GM12878 (cell line): ENCODE measurements around the gene NIPAL3. TPM values are rescaled to one million over a fixed set of nuclear protein-coding genes. Genes with fewer than 3 reads are reported as not detected.

ENCODE experiments used
- ATAC-seq: fragments of 200-7000 bp; cut with Tn5 transposase; 3 replicates; pipeline ENCODE4 v1.9.1; 2020; ENCODE audit warnings: mild to moderate bottlenecking, moderate library complexity
- BruUV-seq: library from RNA; stranded (reverse); fragments of 400-500 nt; replicated peaks from 2 replicates; lab custom pipeline; 2021; lab: Mats Ljungman, UMichigan
- CTCF ChIA-PET: fragments of 300-600 bp; sonication (Branson Sonifier 250); formaldehyde crosslinking; extraction: SDS; loops from one replicate; lab custom pipeline; 2021; ENCODE audit warnings: inconsistent platforms; lab: Yijun Ruan, JAX
- POLR2A ChIA-PET: fragments of 350-600 bp; formaldehyde crosslinking; extraction: SDS; loops from one replicate; lab custom pipeline; 2021; ENCODE audit warnings: inconsistent platforms; lab: Charles Lee
- RAD21 ChIA-PET: fragments of 300-600 bp; sonication (Branson Sonifier 250); formaldehyde crosslinking; loops from one replicate; lab custom pipeline; 2023; ENCODE audit warnings: antibody characterized with exemption; ENCODE audit not compliant: unreplicated experiment; lab: Charles Lee
- SMC1A ChIA-PET: fragments of 300-600 bp; sonication (Branson Sonifier 250); formaldehyde crosslinking; loops from one replicate; lab custom pipeline; 2023; ENCODE audit not compliant: unreplicated experiment, uncharacterized antibody; lab: Charles Lee
- DNase-seq: peaks from one replicate; pipeline ENCODE4 v3.0.0-alpha.2; 2011; ENCODE audit warnings: low read depth, low spot score
- FAIRE-seq: peaks from 3 replicates; lab custom pipeline; 2011; peaks lifted over from hg19 to GRCh38; lab: Jason Lieb, UNC
- H2AFZ ChIP-seq: 2 replicates; pipeline ENCODE4 v1.6.0; 2011; ENCODE audit warnings: low read depth, low read length, control low read depth; ENCODE audit not compliant: control insufficient read depth
- H3K27ac ChIP-seq: 2 replicates; pipeline ENCODE4 v1.5.1; 2011; ENCODE audit warnings: control low read depth; ENCODE audit not compliant: control insufficient read depth, insufficient read depth
- H3K27me3 ChIP-seq, 2 experiments: replicated peaks in 1 of 2; 2 replicates each; pipeline versions ENCODE4 v1.6.0 to v1.6.1; 2011; ENCODE audit warnings: low read length in 1 of 2; ENCODE audit not compliant: control insufficient read depth in 2 of 2, insufficient read depth in 2 of 2
- H3K36me3 ChIP-seq, 2 experiments: 2 replicates each; pipeline ENCODE4 v1.5.1; 2011; ENCODE audit warnings: low read length in 1 of 2; ENCODE audit not compliant: control insufficient read depth in 2 of 2, insufficient read depth in 2 of 2
- H3K4me1 ChIP-seq: 2 replicates; pipeline ENCODE4 v1.6.1; 2011; ENCODE audit warnings: mild to moderate bottlenecking, low read length, moderate library complexity, mixed read lengths; ENCODE audit not compliant: control insufficient read depth, insufficient read depth
- H3K4me2 ChIP-seq: 2 replicates; pipeline ENCODE4 v1.6.0; 2011; ENCODE audit warnings: control low read depth; ENCODE audit not compliant: control insufficient read depth, insufficient read depth
- H3K4me3 ChIP-seq: fragments of 200-600 bp; sonication (generic); 2 replicates; pipeline ENCODE4 v1.5.1; 2016
- H3K79me2 ChIP-seq: 2 replicates; pipeline ENCODE4 v1.6.0; 2011; ENCODE audit warnings: low read length; ENCODE audit not compliant: control insufficient read depth, insufficient read depth
- H3K9ac ChIP-seq: 2 replicates; pipeline ENCODE4 v1.8.0; 2011; ENCODE audit warnings: low read length, control low read depth, mixed read lengths; ENCODE audit not compliant: control insufficient read depth, insufficient read depth
- H3K9me3 ChIP-seq: replicated peaks from 3 replicates; pipeline ENCODE4 v1.5.1; 2011; ENCODE audit warnings: mild to moderate bottlenecking, low read length; ENCODE audit not compliant: control insufficient read depth, insufficient read depth
- H4K20me1 ChIP-seq: 2 replicates; pipeline ENCODE4 v1.6.0; 2011; ENCODE audit not compliant: control insufficient read depth, insufficient read depth
- EED ChIP-seq: sonication (generic); IDR thresholded peaks from 2 replicates; pipeline ENCODE4 v1.6.1; 2016; ENCODE audit warnings: antibody characterized with exemption, low read depth
- EP300 ChIP-seq, 2 experiments: fragments of 150-350 bp in 1 of 2; IDR thresholded peaks; 2 replicates each; pipeline ENCODE4 v1.6.1; 2011 to 2012; ENCODE audit warnings: low read depth in 2 of 2, low read length in 2 of 2, borderline replicate concordance in 1 of 2, improper control_type of control experiment in 1 of 2, inconsistent platforms in 1 of 2; ENCODE audit not compliant: control insufficient read depth in 1 of 2
- KAT2A ChIP-seq: conservative IDR thresholded peaks from 2 replicates; pipeline ENCODE4 v1.6.1; 2011; ENCODE audit warnings: low read depth, low read length; ENCODE audit not compliant: control insufficient read depth
- SMC3 ChIP-seq: IDR thresholded peaks from 2 replicates; pipeline ENCODE4 v1.6.1; 2011; ENCODE audit warnings: low read length, improper control_type of control experiment, borderline replicate concordance
- TCF3 ChIP-seq: IDR thresholded peaks from 2 replicates; pipeline ENCODE4 v1.6.1; 2012; ENCODE audit warnings: low read depth, mild to moderate bottlenecking, low read length, borderline replicate concordance; ENCODE audit not compliant: insufficient read depth
- ZBTB33 ChIP-seq: fragments of 450-650 bp; IDR thresholded peaks from 2 replicates; pipeline ENCODE4 v1.6.1; 2017; ENCODE audit warnings: mild to moderate bottlenecking
- WGBS: methylation state at CpG from one replicate; pipeline ENCODE4 v1.1.6; 2016; ENCODE audit warnings: low lambda C conversion rate; ENCODE audit not compliant: insufficient replicate concordance, insufficient coverage; ENCODE audit errors: missing lambda C conversion rate; 5-methylcytosine and 5-hydroxymethylcytosine counted together
- in situ Hi-C: fragments of 300-500 bp; cut with MboI; formaldehyde crosslinking; loops from 9 replicates; pipeline ENCODE4 v1.14.3; 2018; ENCODE audit warnings: mixed read lengths
- intact Hi-C: fragments of 100-400 bp; cut with micrococcal nuclease; formaldehyde crosslinking; loops from one replicate; pipeline ENCODE4 v1.14.2; 2022; ENCODE audit not compliant: unreplicated experiment
- polyA plus RNA-seq, 11 experiments: library from polyadenylated mRNA; depleted of rRNA in 4 of 11; unstranded in 6 of 11; stranded (reverse) in 5 of 11; fragments of >200 nt; fragmentation: Nextera tagmentation in 4 of 11; fragmentation: Illumina TruSeq in 1 of 11; extraction: Ambion mirVana in 4 of 11; extraction: Trizol in 1 of 11; gene quantifications; 1 replicate in 1 of 11; 2 replicates in 10 of 11; pipeline versions ENCODE4 v1.2.1 to v1.2.3, GENCODE V29; 2011 to 2016; ENCODE audit warnings: inconsistent platforms in 2 of 11, missing spikeins in 2 of 11, low read depth in 1 of 11
- total RNA-seq, 4 experiments: library from RNA; depleted of rRNA in 3 of 4; stranded (reverse); fragments of >200 nt in 3 of 4; fragmentation: Illumina TruSeq in 1 of 4; extraction: Trizol in 1 of 4; gene quantifications; 2 replicates each; pipeline versions ENCODE4 v1.2.1 to v1.2.3, GENCODE V29; 2013 to 2021
- TF ChIP-seq, protein P1 (sequence below): IDR thresholded peaks from 2 replicates; pipeline ENCODE4 v1.6.1; 2011; ENCODE audit warnings: borderline replicate concordance, low read depth, mild to moderate bottlenecking, moderate library complexity, mixed read lengths, low read length; ENCODE audit not compliant: insufficient read depth; ENCODE audit errors: extremely low read length

The NIPAL3 gene
- total and polyA plus RNA-seq, 10 of the 15 experiments (the other 5 are each of a cell fraction or from before 2014, with no cell fraction given): 2.1 to 9.4 (median 4.2) TPM

DNA sequence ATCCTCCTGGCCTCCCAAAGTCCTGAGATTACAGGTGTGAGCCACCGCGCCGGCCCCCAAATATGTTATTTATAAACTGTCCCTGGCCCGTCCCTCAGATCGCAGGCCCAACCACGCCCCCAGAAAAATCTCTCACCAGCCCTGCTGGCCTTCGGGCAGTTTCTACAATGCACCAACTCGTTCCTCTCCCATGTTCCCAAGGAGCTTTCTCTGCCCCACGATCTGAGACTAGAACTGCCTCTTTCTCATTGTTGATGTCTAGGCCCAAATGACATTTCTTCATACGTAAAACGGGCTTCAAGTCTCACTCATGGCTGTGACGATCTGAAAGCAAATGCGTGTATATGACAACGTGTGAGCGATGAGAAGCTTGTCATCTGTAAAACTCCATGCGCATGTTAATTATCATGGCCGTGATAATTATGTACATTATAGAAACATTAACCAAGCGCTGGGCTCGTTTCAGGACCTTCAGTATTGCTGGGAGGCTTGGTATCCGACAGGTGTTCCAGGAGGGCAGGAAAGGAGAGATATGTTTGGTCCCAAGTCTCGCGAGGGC is 748 bp upstream of the NIPAL3 start:
- POLR2A ChIA-PET: interaction anchor here (0.6 to 1.6 kb wide), 4 partner anchors 11 to 513 kb away, joined by 3 to 9 read pairs (median 4); no protein-coding TSS in a partner anchor
- CTCF ChIA-PET: interaction anchor here (0.6 to 5.8 kb wide), 37 partner anchors 9 to 1176 kb away, joined by 3 to 69 read pairs (median 4); no protein-coding TSS in a partner anchor
- SMC1A ChIA-PET: interaction anchor here (0.5 to 9.8 kb wide), 12 partner anchors 10 to 1606 kb away, joined by 3 to 63 read pairs (median 4); no protein-coding TSS in a partner anchor
- peaks cover 9% of the 10 kb centered on the region for H3K4me1 ChIP-seq
- DNase-seq (no peak), FAIRE-seq (no peak), ATAC-seq (no peak)
- no peak for TF ChIP-seq ZBTB33
- TF ChIP-seq SMC3: no peak
- no peak for TF ChIP-seq TCF3
- no peak for TF ChIP-seq EP300 (IDR thresholded peaks at IDR 0.05; ENCODE audit: borderline replicate concordance in 1 of 2, control insufficient read depth in 1 of 2, low read depth in 2 of 2, low read length in 2 of 2)
- TF ChIP-seq EED: no peak
- TF ChIP-seq, protein P1, sequence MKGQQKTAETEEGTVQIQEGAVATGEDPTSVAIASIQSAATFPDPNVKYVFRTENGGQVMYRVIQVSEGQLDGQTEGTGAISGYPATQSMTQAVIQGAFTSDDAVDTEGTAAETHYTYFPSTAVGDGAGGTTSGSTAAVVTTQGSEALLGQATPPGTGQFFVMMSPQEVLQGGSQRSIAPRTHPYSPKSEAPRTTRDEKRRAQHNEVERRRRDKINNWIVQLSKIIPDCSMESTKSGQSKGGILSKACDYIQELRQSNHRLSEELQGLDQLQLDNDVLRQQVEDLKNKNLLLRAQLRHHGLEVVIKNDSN: no peak
- no peak for TF ChIP-seq KAT2A
- no peaks in the 10 kb centered on the region for H3K27me3 ChIP-seq
- H3K9ac ChIP-seq: no peak overlapping the region
- in situ Hi-C loops (no loop called here), intact Hi-C loops (loop anchor here (2.0 to 5.0 kb wide), 3 partner anchors 112 to 220 kb away; no protein-coding TSS in a partner anchor)
- RAD21 ChIA-PET: interaction anchor here (0.7 to 2.8 kb wide), 23 partner anchors 10 to 450 kb away, joined by 3 to 28 read pairs (median 4); partner anchors contain the start of gene CLIC4
- no peaks in the 10 kb centered on the region for H3K79me2 ChIP-seq
- no peak overlapping the region for H3K27ac ChIP-seq
- WGBS: 68% methylated on average over 22 of the region's 22 CpGs
- BruUV-seq: no TSS peak
- H2AFZ ChIP-seq: peak overlapping the region; percentile 73
- peak overlapping the region; percentile 56; the same call in 1 of the 2 replicates for H3K4me2 ChIP-seq
- H3K4me3 ChIP-seq: peak overlapping the region; percentile 18; the same call in 1 of the 2 replicates
- H4K20me1 ChIP-seq: no peaks in the 10 kb centered on the region
- no peaks in the 10 kb centered on the region for H3K9me3 ChIP-seq
- peaks cover 0 to 5% of the 10 kb centered on the region in 2 experiments; a peak in 2 of 4 replicates for H3K36me3 ChIP-seq
